Thyroid gland (tissue), 4 donors: ENCODE data around the gene GRIP1.
"Not testable (repeated sequence)": the region's sequence is repeated elsewhere in the genome, so short reads cannot be mapped to it uniquely, and the experiment has no call there.

ENCODE experiments used
- POLR2A ChIP-seq, 2 donors: fragments of 450-650 bp; IDR thresholded peaks; one replicate each; pipeline ENCODE4 v1.6.1; 2017; ENCODE audit warnings: antibody characterized with exemption in 2 of 2, mild to moderate bottlenecking in 2 of 2, moderate library complexity in 1 of 2
- TF ChIP-seq, protein P1 (sequence below), 6 experiments: fragments of 200-600 bp in 3 of 6; fragments of 450-650 bp in 3 of 6; sonication (generic) in 3 of 6; IDR thresholded peaks; one replicate each; pipeline ENCODE4 v1.5.1; 2016 to 2019; ENCODE audit warnings: antibody characterized with exemption in 6 of 6, mild to moderate bottlenecking in 2 of 6, inconsistent platforms in 1 of 6, moderate library complexity in 1 of 6

- TF ChIP-seq, protein P1, sequence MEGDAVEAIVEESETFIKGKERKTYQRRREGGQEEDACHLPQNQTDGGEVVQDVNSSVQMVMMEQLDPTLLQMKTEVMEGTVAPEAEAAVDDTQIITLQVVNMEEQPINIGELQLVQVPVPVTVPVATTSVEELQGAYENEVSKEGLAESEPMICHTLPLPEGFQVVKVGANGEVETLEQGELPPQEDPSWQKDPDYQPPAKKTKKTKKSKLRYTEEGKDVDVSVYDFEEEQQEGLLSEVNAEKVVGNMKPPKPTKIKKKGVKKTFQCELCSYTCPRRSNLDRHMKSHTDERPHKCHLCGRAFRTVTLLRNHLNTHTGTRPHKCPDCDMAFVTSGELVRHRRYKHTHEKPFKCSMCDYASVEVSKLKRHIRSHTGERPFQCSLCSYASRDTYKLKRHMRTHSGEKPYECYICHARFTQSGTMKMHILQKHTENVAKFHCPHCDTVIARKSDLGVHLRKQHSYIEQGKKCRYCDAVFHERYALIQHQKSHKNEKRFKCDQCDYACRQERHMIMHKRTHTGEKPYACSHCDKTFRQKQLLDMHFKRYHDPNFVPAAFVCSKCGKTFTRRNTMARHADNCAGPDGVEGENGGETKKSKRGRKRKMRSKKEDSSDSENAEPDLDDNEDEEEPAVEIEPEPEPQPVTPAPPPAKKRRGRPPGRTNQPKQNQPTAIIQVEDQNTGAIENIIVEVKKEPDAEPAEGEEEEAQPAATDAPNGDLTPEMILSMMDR (IDR thresholded peaks at IDR 0.05), result not testable (repeated sequence)
- not testable (repeated sequence) for TF ChIP-seq POLR2A (IDR thresholded peaks at IDR 0.05)
These were observed 180.8 kb downstream of the GRIP1 start for GRCh38 chr12:66498059-66498458.
